Mesenchymal stem cell (in vitro differentiated cells and primary cell): Measurements from ENCODE around the gene AGAP2. TPM values are rescaled to one million over a fixed set of nuclear protein-coding genes. Genes with fewer than 3 reads are reported as not detected.

Source experiments
- DNase-seq: peaks from one replicate; pipeline ENCODE4 v3.0.0-alpha.2; 2013
- H2AFZ ChIP-seq: one replicate; pipeline ENCODE4 v1.6.1; 2013; ENCODE audit warnings: low read depth, mild to moderate bottlenecking, control low read depth, inconsistent platforms, low read length, moderate library complexity
- H2AK5ac ChIP-seq: 2 replicates; pipeline ENCODE4 v1.6.1; 2013; ENCODE audit warnings: low read length, moderate library complexity, mild to moderate bottlenecking, inconsistent platforms; ENCODE audit not compliant: severe bottlenecking
- H2BK120ac ChIP-seq: one replicate; pipeline ENCODE4 v1.6.1; 2013; ENCODE audit warnings: low read depth, mild to moderate bottlenecking, inconsistent platforms, low read length, moderate library complexity
- H2BK12ac ChIP-seq, 2 experiments: one replicate each; pipeline ENCODE4 v1.6.1; 2013; ENCODE audit warnings: inconsistent platforms in 2 of 2, low read length in 2 of 2, mild to moderate bottlenecking in 2 of 2, moderate library complexity in 2 of 2, control low read depth in 1 of 2
- H2BK15ac ChIP-seq: one replicate; pipeline ENCODE4 v1.6.1; 2013; ENCODE audit warnings: mild to moderate bottlenecking, low read depth, inconsistent platforms; ENCODE audit not compliant: poor library complexity, severe bottlenecking
- H2BK5ac ChIP-seq: 2 replicates; pipeline ENCODE4 v1.6.1; 2013; ENCODE audit warnings: low read depth, mild to moderate bottlenecking, low read length, control low read depth, inconsistent platforms; ENCODE audit not compliant: poor library complexity, severe bottlenecking
- H3K14ac ChIP-seq, 2 experiments: one replicate each; pipeline ENCODE4 v1.6.1; 2013; ENCODE audit warnings: inconsistent platforms in 2 of 2, low read length in 2 of 2, control low read depth in 1 of 2, mild to moderate bottlenecking in 1 of 2, moderate library complexity in 1 of 2
- H3K18ac ChIP-seq, 2 experiments: one replicate each; pipeline ENCODE4 v1.6.1; 2013; ENCODE audit warnings: inconsistent platforms in 2 of 2, low read length in 2 of 2, control low read depth in 1 of 2, low read depth in 1 of 2, mild to moderate bottlenecking in 1 of 2
- H3K23ac ChIP-seq, 2 experiments: one replicate each; pipeline ENCODE4 v1.6.1; 2013; ENCODE audit warnings: inconsistent platforms in 2 of 2, low read length in 2 of 2, mild to moderate bottlenecking in 2 of 2, moderate library complexity in 2 of 2, control low read depth in 1 of 2
- H3K27ac ChIP-seq: 2 replicates; pipeline ENCODE4 v1.5.1; 2013; ENCODE audit warnings: mild to moderate bottlenecking, moderate library complexity, low read length, control low read depth, inconsistent platforms; ENCODE audit not compliant: poor library complexity, severe bottlenecking
- H3K27me3 ChIP-seq, 2 experiments: 2 replicates each; pipeline versions ENCODE4 v1.6.1 to v1.7.0; 2013; ENCODE audit warnings: low read length in 2 of 2, mild to moderate bottlenecking in 2 of 2, moderate library complexity in 2 of 2, control low read depth in 1 of 2, inconsistent platforms in 1 of 2; ENCODE audit not compliant: control insufficient read depth in 1 of 2, insufficient read depth in 1 of 2
- H3K36me3 ChIP-seq, 2 experiments: 2 replicates each; pipeline versions ENCODE4 v1.6.1 to v1.7.0; 2013; ENCODE audit warnings: low read length in 2 of 2, control low read depth in 1 of 2, inconsistent platforms in 1 of 2, low read depth in 1 of 2, mild to moderate bottlenecking in 1 of 2; ENCODE audit not compliant: insufficient read depth in 2 of 2, control insufficient read depth in 1 of 2
- H3K4ac ChIP-seq, 2 experiments: one replicate each; pipeline ENCODE4 v1.6.1; 2013; ENCODE audit warnings: inconsistent platforms in 2 of 2, low read length in 2 of 2, mild to moderate bottlenecking in 2 of 2, moderate library complexity in 2 of 2, control low read depth in 1 of 2, low read depth in 1 of 2
- H3K4me1 ChIP-seq: 2 replicates; pipeline ENCODE4 v1.6.1; 2013; ENCODE audit warnings: low read depth, low read length, control low read depth; ENCODE audit not compliant: control insufficient read depth, insufficient read depth
- H3K4me2 ChIP-seq: 2 replicates; pipeline ENCODE4 v1.6.1; 2013; ENCODE audit warnings: low read length, mild to moderate bottlenecking, inconsistent platforms; ENCODE audit not compliant: poor library complexity, severe bottlenecking
- H3K4me3 ChIP-seq, 2 experiments: 2 replicates each; pipeline versions ENCODE4 v1.5.1 to v1.7.0; 2013; ENCODE audit warnings: low read length in 2 of 2, mild to moderate bottlenecking in 2 of 2, control low read depth in 1 of 2, low read depth in 1 of 2; ENCODE audit not compliant: insufficient read depth in 1 of 2
- H3K79me1 ChIP-seq: replicated peaks from 2 replicates; pipeline ENCODE4 v1.6.1; 2013; ENCODE audit warnings: mild to moderate bottlenecking, control low read depth, low read length, inconsistent platforms; ENCODE audit not compliant: poor library complexity, severe bottlenecking
- H3K9ac ChIP-seq: 2 replicates; pipeline ENCODE4 v1.7.0; 2013; ENCODE audit warnings: mild to moderate bottlenecking, low read length, moderate library complexity
- H3K9me3 ChIP-seq: 2 replicates; pipeline ENCODE4 v1.7.0; 2013; ENCODE audit warnings: mild to moderate bottlenecking, low read length; ENCODE audit not compliant: control insufficient read depth
- H4K8ac ChIP-seq: one replicate; pipeline ENCODE4 v1.6.1; 2013; ENCODE audit warnings: inconsistent platforms, mild to moderate bottlenecking, low read length, moderate library complexity
- H4K91ac ChIP-seq: one replicate; pipeline ENCODE4 v1.6.1; 2013; ENCODE audit warnings: mild to moderate bottlenecking, low read length, inconsistent platforms
- WGBS: methylation state at CpG from one replicate; pipeline ENCODE4 v1.1.7; 2013; ENCODE audit warnings: mixed read lengths; 5-methylcytosine and 5-hydroxymethylcytosine counted together
- polyA plus RNA-seq, 2 experiments: library from polyadenylated mRNA; stranded (reverse); fragments of 200-250 nt; gene quantifications; one replicate each; pipeline ENCODE4 v1.2.3, GENCODE V29; 2013

AGAP2 gene
- polyA plus RNA-seq (2013, experiment 1 of 2): 0.03 TPM
- 0.04 TPM for polyA plus RNA-seq (2013, experiment 2 of 2)

DNA sequence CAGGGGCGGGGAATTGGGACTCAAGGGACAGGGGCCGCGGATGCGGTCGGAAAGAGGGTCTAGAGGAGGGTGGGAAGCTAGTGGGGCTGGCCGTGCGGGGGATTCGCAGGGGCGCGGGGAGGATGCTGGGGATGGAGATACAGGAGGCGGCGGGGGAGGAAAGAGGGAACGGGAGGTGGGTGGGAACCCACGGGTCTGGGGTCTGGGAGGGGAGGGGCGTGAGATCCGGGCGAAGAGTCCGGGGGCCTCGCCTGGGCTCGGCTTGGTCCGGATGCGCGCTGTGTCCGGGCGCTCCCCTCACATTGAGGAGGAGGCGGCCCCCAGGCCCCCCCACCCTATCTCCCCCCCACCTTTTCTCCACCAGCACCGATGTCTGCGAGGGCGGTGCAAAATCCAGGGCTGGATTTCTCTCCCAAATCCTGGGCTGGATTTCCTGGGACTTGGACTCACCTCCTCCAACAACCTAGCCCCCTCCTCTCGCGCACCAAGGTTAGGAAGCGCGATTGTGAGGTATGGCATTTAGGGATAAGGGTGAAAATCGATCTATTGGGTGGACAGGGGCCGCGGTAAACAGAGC, at the start of gene AGAP2:
TSS of gene AGAP2 (minus strand) at position 82 of the 577 bp plus-strand sequence. CDS start 496 bp downstream, outside the sequence.
- no peak for DNase-seq
- no peak within 1 kb of the TSS for H3K9ac ChIP-seq
- 0% methylated on average over 16 of the region's 36 CpGs for WGBS

DNA sequence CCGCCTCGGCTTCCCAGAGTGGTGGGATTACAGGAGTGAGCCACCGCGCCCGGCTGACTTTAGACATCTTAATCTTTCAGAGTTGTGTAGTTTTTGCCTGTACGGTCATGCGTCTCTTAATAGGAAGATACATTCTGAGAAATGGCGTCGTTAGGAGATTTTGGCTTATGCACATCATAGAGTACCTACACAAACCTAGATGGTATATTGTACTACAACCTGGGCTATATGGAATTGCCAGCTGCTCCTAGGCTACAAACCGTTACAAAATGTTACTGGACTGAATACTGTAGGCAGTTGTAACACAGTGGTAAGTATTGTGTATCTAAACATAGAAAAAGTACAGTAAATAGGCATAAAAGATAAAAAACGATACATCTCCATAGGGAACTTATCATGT, 45.3 kb upstream of the AGAP2 start:
- Histone ChIP-seq H3K23ac (no peak overlapping the region), H3K14ac (no peak overlapping the region), H3K9me3 (no peaks in the 10 kb centered on the region), H3K4me3 (peak overlapping the region in 1 of 2 experiments; percentile 31), H4K8ac (no peak overlapping the region), H3K79me1 (peaks cover 26% of the 10 kb centered on the region), H3K18ac (no peak overlapping the region), H2BK120ac (no peak overlapping the region), H2BK5ac (no peak overlapping the region), H3K4me1 (no peaks in the 10 kb centered on the region), H3K4me2 (no peak overlapping the region), H3K27me3 (no peaks in the 10 kb centered on the region), H2AK5ac (peak overlapping the region; percentile 20), H3K9ac (peak overlapping the region; percentile 33), H3K4ac (no peak overlapping the region), H3K36me3 (peaks cover 20 to 61% of the 10 kb centered on the region in 2 experiments), H2AFZ (no peak overlapping the region), H4K91ac (no peak overlapping the region), H3K27ac (no peak overlapping the region), H2BK15ac (no peak overlapping the region), H2BK12ac (no peak overlapping the region)
- no peak for DNase-seq
- 97% methylated on average over 8 of the region's 11 CpGs for WGBS

More for the DNA sequence above, at the start of gene AGAP2:
- no peak within 1 kb of the TSS for H2BK5ac ChIP-seq
- no peak within 1 kb of the TSS for H2BK15ac ChIP-seq
- no peak within 1 kb of the TSS for H2AFZ ChIP-seq
- no peaks in the 10 kb centered on the region for H3K36me3 ChIP-seq
- no peak within 1 kb of the TSS for H3K14ac ChIP-seq
- H4K91ac ChIP-seq: no peak within 1 kb of the TSS
- no peak within 1 kb of the TSS for H2AK5ac ChIP-seq
- H3K4me3 ChIP-seq: peak within 1 kb of the TSS; percentile 3 to 29
- H3K27me3 ChIP-seq: peaks cover 79 to 81% of the 10 kb centered on the region in 2 experiments
- peak within 1 kb of the TSS; percentile 79 for H3K4me2 ChIP-seq
- no peak within 1 kb of the TSS for H4K8ac ChIP-seq
- no peak within 1 kb of the TSS for H2BK12ac ChIP-seq
- H3K23ac ChIP-seq: no peak within 1 kb of the TSS
- H3K18ac ChIP-seq: no peak within 1 kb of the TSS
- H3K79me1 ChIP-seq: no peaks in the 10 kb centered on the region
- peaks cover 26% of the 10 kb centered on the region for H3K4me1 ChIP-seq
- no peak within 1 kb of the TSS for H2BK120ac ChIP-seq
- H3K9me3 ChIP-seq: no peaks in the 10 kb centered on the region
- no peak within 1 kb of the TSS for H3K4ac ChIP-seq
- no peak within 1 kb of the TSS for H3K27ac ChIP-seq

DNA sequence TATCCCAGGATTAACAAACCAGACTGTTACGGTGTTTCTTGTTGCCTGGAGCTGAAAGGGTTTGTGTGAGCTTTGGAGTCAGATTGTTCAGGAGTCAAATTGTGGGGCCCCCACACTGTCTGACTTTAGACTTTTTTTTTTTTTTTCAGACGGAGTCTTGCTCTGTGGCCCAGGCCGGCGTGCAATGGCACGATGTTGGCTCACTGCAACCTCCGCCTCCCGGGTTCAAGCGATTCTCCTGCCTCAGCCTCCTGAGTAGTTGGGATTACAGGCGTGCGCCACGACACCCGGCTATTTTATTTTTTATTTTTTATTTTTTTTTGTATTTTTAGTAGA, 44.9 kb upstream of the AGAP2 start:
- no peak overlapping the region for H3K14ac ChIP-seq
- H3K4me3 ChIP-seq: peak overlapping the region in 1 of 2 experiments; percentile 99
- H3K9ac ChIP-seq: peak overlapping the region; percentile 96
- no peak overlapping the region for H4K8ac ChIP-seq
- no peaks in the 10 kb centered on the region for H3K4me1 ChIP-seq
- H3K27ac ChIP-seq: no peak overlapping the region
- peaks cover 16 to 57% of the 10 kb centered on the region in 2 experiments for H3K36me3 ChIP-seq
- H3K9me3 ChIP-seq: no peaks in the 10 kb centered on the region
- no peak overlapping the region for H3K23ac ChIP-seq
- no peak overlapping the region for H2BK15ac ChIP-seq
- no peak for DNase-seq
- H2AK5ac ChIP-seq: no peak overlapping the region
- H4K91ac ChIP-seq: no peak overlapping the region
- H2BK5ac ChIP-seq: no peak overlapping the region
- no peaks in the 10 kb centered on the region for H3K27me3 ChIP-seq
- no peak overlapping the region for H2BK120ac ChIP-seq
- no peak overlapping the region for H3K18ac ChIP-seq
- peaks cover 23% of the 10 kb centered on the region for H3K79me1 ChIP-seq
- no peak overlapping the region for H3K4ac ChIP-seq
- H2AFZ ChIP-seq: no peak overlapping the region
- no peak overlapping the region for H2BK12ac ChIP-seq
- 92% methylated on average over 10 of the region's 12 CpGs for WGBS
- peak overlapping the region; percentile 97 for H3K4me2 ChIP-seq

DNA sequence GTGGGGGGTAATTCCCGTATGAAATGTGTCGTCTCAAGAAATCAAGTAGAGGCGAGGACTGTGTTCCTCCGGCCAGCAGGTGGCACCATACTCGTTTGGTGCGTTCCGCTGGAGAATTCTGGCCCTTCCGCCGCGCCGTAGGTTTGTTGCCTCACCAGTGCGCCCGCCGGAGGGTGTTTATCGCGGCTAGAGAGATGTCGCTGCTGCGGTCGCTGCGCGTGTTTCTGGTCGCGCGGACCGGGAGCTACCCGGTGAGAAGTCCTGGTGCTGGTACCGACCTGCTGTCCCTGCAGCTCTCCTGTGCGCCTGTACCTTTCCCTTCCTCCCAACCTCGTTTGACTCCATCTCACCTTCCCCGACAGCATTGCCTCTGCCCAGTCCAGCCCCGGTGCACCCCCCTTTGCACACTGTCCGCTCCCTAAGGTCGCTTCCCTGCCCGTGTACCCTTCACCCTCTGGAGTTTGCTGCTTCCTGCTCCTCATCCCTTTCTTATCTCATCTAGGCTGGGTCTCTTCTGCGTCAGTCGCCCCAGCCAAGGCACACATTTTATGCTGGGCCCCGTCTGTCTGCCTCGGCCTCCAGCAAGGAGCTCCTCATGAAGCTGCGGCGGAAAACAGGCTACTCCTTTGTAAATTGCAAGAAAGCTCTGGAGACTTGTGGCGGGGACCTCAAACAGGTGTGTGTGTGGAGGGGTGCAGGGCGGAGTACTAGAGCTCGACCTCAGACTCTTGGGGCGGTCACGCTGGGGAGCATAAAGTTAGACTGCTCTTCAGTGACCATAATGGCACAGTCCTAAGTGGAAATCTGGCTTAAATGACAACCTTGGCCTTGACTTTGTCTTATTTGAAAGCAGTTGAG, 44.3 kb upstream of the AGAP2 start, which contains the start of gene TSFM:
TSS of gene TSFM (plus strand) at position 180 of the 858 bp plus-strand sequence. CDS start at position 195, 15 bp downstream.
- Histone ChIP-seq H4K8ac (peak within 1 kb of the TSS; percentile 96), H3K9ac (peak within 1 kb of the TSS; percentile 96), H3K4me1 (no peaks in the 10 kb centered on the region), H2AK5ac (no peak within 1 kb of the TSS), H2BK15ac (peak within 1 kb of the TSS; percentile 36), H3K27me3 (no peaks in the 10 kb centered on the region), H3K4ac (peak within 1 kb of the TSS; percentile 32 to 79), H3K23ac (no peak within 1 kb of the TSS), H2BK5ac (no peak within 1 kb of the TSS), H3K4me2 (peak within 1 kb of the TSS; percentile 97), H3K9me3 (no peaks in the 10 kb centered on the region), H2AFZ (peak within 1 kb of the TSS; percentile 59), H3K36me3 (peaks cover 12 to 51% of the 10 kb centered on the region in 2 experiments), H3K27ac (no peak within 1 kb of the TSS), H2BK12ac (no peak within 1 kb of the TSS), H4K91ac (peak within 1 kb of the TSS; percentile 66), H3K18ac (peak within 1 kb of the TSS in 1 of 2 experiments; percentile 44), H3K14ac (no peak within 1 kb of the TSS), H3K79me1 (peaks cover 23% of the 10 kb centered on the region), H3K4me3 (peak within 1 kb of the TSS; percentile 81 to 99), H2BK120ac (no peak within 1 kb of the TSS)
- WGBS: 4% methylated on average over 45 of the region's 45 CpGs
- peak; percentile 96 for DNase-seq
